ENCODE results near the gene SLC15A3.
"Not testable (repeated sequence)": the region's sequence is repeated elsewhere in the genome, so short reads cannot be mapped to it uniquely, and the experiment has no call there.

The SLC15A3 gene

DNA sequence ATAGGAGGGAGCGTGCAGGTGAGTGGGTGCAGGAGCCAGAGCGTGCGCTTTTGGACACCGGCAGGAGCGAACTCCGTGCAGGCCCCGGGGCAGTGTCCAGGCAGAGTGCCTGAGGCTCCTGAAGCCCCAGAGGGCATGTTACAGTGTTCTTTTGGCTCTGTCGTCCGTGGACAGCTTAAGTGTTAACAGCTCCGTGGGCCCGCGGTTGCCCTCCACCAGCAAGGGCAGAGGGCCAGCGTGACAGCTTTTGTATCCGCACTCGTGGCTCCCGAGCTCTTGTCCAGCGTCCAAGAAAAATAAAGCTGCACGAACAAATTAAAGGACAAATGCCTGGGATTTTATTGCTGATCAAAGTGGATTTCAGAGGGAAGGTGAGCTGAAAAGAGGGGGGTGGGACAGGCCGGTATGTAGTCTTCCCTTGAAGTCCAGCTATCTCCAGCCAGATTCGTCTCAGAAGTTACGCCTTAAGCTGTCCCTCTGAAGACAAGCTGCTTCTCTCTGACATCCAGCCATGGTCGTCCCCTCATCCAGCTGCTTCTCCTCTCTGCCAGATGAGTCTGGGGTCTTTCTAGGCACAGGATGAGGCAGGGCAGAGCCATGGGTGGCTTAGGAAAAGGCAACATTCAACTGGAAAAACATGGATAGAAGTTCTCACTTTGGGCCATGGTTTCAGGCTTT lies 39.0 kb downstream of the SLC15A3 start:
- no peak for ATAC-seq

- ATAC-seq = no peak
Measured at GRCh38 chr11:60912223-60912850, 39.6 kb downstream of the SLC15A3 start.

GRCh38 chr11:60910711-60911380 lies 41.1 kb downstream of the SLC15A3 start:
- no peak for ATAC-seq

DNA sequence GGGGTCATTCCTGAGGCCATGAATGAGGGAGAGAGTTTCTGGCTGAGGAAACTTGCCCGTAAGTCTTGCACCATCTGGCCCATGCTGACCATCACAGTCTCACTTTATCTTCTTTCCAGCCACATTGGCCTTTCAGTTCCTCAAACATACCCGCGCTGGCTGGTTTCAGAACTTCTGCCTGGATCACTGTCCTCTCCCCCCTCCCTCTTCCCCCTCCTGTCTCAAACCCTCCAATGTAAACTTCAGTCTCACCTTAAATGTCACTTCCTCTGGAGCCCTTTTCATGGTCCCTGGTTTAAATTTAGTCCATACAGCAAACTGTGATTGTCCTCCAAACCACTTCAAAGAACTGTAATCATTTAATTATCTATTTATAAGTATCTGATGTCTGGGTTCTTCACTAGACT lies 41.7 kb downstream of the SLC15A3 start:
- no peak for ATAC-seq

GRCh38 chr11:60909680-60910280 lies 42.2 kb downstream of the SLC15A3 start:
- not testable (repeated sequence) for ATAC-seq

GRCh38 chr11:60908803-60909202 lies 43.2 kb downstream of the SLC15A3 start:
- no peak for ATAC-seq

DNA sequence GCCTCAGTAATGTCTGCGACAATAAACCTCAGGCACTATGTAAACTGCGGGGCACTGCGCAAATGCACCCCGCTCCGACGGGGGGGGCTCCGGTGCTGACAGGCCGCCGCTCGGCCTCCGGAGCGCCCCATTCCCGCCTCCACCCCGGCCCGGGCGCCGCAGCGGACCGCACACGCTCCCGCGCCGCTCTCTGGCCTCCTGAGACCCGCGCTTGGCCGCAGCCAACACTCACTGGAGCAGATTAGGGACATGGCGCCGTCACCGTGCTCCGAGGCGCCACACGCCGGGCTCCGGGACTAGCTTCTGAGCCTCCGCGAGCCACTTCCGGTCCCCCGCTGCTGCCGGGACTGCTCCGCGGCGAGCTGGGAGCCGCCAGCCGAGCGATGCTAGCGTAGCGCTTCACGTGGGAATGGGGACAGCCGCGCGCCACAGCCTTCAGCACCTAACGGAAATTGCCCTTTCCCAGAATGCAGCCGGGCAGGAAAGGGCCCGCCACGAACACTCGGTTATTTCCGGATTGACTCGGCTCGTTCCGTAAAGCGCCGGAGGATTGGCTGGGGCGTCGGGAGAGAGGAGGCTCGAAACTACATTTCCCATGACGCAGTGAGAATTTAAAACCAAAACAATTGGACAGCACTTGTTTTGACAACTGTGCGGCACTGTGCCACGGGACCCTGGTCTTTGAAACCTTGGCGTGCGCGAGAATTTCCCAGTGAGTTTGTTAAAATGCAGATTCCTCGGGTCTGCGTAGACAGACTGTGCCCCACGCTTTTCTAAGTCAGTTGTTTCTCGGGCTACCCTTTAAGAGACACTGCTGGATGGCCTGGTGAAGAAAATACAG lies 45.6 kb downstream of the SLC15A3 start, which contains the start of gene PRPF19:
PRPF19 (minus strand) TSS at position 454 of the 841 bp plus-strand sequence; CDS start at position 251, 203 bp downstream.
- ATAC-seq = peak; percentile 91 to 92

DNA sequence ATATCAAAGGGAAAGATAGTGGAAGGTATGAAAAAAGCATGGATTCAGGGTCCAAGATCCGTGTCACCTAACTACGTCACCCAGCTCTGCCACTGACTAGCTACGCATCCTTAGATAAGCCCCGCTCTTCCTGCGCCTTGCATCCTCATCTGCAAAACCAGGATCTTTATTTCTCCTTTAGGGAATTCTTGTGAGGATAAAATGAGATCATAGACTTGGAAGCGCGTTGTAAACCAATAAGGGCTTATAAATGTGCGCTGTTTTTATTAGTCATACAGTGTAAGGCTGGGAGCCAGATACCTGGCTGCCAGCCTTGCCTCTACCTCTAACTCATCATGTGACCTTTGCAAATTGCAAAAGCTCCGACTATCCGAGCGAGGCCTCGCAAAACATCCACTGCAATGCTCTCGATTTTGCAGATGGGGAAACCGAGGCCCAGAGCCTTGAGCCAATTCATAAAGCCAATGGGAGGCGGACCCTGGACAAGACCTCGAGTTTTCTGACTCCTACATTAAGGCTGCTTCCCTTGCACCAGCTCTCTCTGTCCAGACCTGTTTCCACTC lies 46.3 kb downstream of the SLC15A3 start:
- peak; percentile 19 to 35 for ATAC-seq

DNA sequence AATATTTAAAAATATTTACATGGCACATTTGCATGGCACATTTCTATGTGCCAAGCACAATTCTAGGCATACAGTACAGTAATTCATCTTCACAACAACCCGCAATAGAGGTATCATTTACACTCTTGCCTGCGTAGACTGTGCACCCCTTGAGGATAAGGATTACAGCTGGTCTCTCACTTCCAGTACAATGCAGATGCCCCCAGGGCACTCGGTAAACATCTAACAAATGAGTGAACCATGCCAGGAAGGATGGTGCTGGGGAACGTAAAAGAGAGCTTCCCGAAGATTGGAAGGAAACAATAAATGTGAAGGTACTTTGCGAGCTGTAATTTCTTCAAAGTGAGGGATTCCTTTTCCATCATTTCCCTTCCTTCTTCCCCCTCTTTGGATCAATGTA lies 46.9 kb downstream of the SLC15A3 start:
- ATAC-seq = no peak

DNA sequence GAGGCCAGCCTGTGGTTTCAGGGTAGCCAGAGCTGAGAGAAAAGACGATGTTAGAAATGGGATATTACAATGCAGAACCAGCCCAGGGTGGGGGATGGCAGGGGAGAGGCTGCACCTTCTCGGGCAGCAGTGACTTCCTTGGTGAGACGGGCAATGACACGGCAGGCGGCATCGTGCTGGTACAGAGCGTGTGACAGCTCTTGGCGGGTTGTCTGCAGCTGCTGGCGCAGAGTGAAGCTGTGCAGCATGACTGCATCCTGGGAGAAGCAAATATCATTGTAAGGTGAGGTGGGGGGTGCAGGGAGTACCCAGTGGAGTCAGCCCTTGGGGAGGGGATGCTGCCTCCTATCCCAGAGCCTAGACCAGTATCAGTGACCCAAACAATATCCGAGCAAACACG lies 49.4 kb downstream of the SLC15A3 start:
- no peak for ATAC-seq

- no peak for ATAC-seq
Measured at GRCh38 chr11:60900673-60901404, 51.1 kb downstream of the SLC15A3 start.

DNA sequence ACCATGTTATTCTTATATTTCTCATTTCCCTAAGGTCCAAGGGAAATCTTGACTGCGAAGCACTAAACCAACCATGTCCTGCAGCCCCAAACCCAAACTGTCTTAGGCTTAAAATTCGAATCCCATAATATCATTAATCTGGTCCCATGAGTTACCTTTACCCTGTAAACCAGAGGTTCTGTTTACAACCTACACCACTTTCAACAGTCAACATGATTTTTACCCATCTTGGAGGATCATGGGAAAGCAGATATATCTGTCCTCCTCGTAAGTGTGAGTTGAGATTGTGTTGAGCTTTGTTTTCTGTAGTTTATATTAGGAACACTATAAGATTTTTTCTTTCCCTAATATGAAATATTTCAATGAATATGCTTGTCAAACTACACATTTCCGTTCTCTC lies 52.0 kb downstream of the SLC15A3 start:
- no peak for ATAC-seq

DNA sequence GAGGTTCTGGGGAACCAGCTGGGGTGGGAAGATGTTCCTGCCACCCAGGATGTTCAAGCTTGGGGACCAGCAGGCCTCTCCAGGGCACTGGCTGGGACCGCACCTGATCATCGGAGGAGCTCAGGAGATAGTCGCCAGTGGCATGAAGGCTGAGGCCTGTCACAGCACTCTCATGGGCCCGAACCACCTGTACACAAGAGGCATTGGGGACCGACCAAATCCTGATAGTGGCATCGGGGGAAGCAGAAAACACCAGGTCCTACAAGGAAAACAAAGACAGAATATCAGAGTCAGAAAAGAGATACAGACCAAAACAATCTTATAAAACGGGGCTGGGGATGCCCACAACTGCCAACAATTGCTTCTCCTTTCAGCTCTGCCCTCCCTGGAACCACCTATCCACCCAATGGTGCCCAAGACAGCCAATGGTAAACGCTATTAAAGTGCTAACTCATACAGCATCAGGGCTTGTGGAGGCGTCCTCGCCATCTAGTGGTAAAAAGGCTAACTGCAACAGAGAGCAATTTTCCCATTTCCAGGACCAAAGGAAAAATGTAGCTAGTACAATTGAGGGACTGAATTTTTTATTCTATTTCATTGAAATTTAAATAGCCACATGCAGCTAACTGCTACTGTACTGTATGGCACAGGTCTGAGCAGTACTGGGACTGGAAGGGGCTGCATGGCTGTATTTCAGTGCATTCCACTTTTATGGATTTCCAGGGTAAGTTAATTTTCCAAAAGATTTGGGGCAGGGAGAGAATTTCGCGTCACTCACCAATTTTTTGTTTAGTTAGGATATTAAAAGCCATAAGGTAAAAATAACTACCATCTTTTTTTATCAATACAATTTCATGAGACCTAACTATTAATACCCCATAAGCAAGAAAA lies 52.7 kb downstream of the SLC15A3 start:
- ATAC-seq = peak; percentile 86 to 93

DNA sequence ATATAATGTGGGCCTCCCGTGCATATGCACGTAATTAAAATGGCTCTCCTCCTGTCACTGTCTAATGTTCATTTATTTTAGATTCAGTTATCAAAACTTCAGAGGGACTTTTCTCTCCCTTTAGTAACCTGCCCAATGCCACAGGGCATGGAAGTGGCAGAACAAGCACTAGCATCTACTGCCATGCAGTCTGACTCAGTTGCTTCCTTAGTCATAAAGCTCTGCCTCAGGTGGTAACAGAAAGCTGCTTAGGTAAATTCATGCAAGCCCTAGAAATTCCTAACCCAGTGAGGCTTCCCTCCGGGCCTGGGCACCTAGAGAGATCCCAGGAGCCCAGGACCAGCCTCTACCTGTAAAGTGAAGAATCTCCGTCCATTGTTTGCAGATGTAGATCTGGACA lies 54.5 kb downstream of the SLC15A3 start:
- no peak for ATAC-seq

- ATAC-seq = no peak
Measured at GRCh38 chr11:60895687-60896086, 56.3 kb downstream of the SLC15A3 start.

GRCh38 chr11:60891103-60891741 lies 60.8 kb downstream of the SLC15A3 start:
- no peak for ATAC-seq

- ATAC-seq = no peak
Measured at GRCh38 chr11:60890696-60891095, 61.3 kb downstream of the SLC15A3 start.

- ATAC-seq = no peak
Measured at GRCh38 chr11:60889869-60890311, 62.1 kb downstream of the SLC15A3 start.

GRCh38 chr11:60887556-60887955 lies 64.4 kb downstream of the SLC15A3 start:
- peak; percentile 61 to 65 for ATAC-seq

Data from activated CD4-positive, CD25-positive, alpha-beta regulatory T cell treated with anti-CD3 and anti-CD28 coated beads, Interleukin-2, amount 50 U/mL, for 24 hours (primary cell).